GM19328 (cell line): Measurements from ENCODE around the gene GIPR.
"Not testable (repeated sequence)": the region's sequence is repeated elsewhere in the genome, so short reads cannot be mapped to it uniquely, and the experiment has no call there.

Experiments
- ATAC-seq: cut with Tn5 transposase; IDR thresholded peaks from one replicate; pipeline ENCODE4 v1.9.1; 2021; ENCODE audit warnings: mild to moderate bottlenecking, moderate library complexity; ENCODE audit not compliant: unreplicated experiment

The GIPR gene

GRCh38 chr19:45667620-45668341 lies at the start of gene GIPR:
TSS of gene GIPR (plus strand) at chr19:45668221. CDS start at chr19:45669521, 1,300 bp downstream.
- no peak for ATAC-seq

GRCh38 chr19:45621389-45621788 lies 46.6 kb upstream of the GIPR start:
- ATAC-seq = no peak

- no peak for ATAC-seq
Measured at GRCh38 chr19:45621976-45622503, 46.0 kb upstream of the GIPR start.

- no peak for ATAC-seq
Measured at GRCh38 chr19:45623984-45624383, 44.0 kb upstream of the GIPR start.

GRCh38 chr19:45628219-45628618 lies 39.8 kb upstream of the GIPR start:
- not testable (repeated sequence) for ATAC-seq

GRCh38 chr19:45629704-45630103 lies 38.3 kb upstream of the GIPR start:
- no peak for ATAC-seq

- ATAC-seq = no peak
Measured at GRCh38 chr19:45630463-45630862, 37.6 kb upstream of the GIPR start.

- ATAC-seq = no peak
Measured at GRCh38 chr19:45632468-45633196, 35.4 kb upstream of the GIPR start.

GRCh38 chr19:45636275-45636674 lies 31.7 kb upstream of the GIPR start:
- no peak for ATAC-seq

GRCh38 chr19:45636902-45637301 lies 31.1 kb upstream of the GIPR start:
- ATAC-seq = no peak

GRCh38 chr19:45637890-45638667 lies 29.9 kb upstream of the GIPR start:
- no peak for ATAC-seq

GRCh38 chr19:45638930-45639729 lies 28.9 kb upstream of the GIPR start, which contains the start of gene EML2:
TSS of gene EML2 (minus strand) at chr19:45639397. CDS start at chr19:45639376, 21 bp downstream.
- no peak for ATAC-seq

GRCh38 chr19:45640849-45641273 lies 27.2 kb upstream of the GIPR start:
- ATAC-seq = no peak

GRCh38 chr19:45641274-45642105 lies 26.5 kb upstream of the GIPR start:
- no peak for ATAC-seq

GRCh38 chr19:45643024-45643926 lies 24.7 kb upstream of the GIPR start:
- ATAC-seq = no peak

GRCh38 chr19:45643927-45644771 lies 23.9 kb upstream of the GIPR start:
- no peak for ATAC-seq

- ATAC-seq = no peak
Measured at GRCh38 chr19:45645068-45645630, 22.9 kb upstream of the GIPR start.
